Measurements from ENCODE around the gene TEX10. TPM values are rescaled to one million over a fixed set of nuclear protein-coding genes. Genes with fewer than 3 reads are reported as not detected.

Gene TEX10
- total RNA-seq, 1 experiment from 2014 or later, result 15.4 TPM

DNA sequence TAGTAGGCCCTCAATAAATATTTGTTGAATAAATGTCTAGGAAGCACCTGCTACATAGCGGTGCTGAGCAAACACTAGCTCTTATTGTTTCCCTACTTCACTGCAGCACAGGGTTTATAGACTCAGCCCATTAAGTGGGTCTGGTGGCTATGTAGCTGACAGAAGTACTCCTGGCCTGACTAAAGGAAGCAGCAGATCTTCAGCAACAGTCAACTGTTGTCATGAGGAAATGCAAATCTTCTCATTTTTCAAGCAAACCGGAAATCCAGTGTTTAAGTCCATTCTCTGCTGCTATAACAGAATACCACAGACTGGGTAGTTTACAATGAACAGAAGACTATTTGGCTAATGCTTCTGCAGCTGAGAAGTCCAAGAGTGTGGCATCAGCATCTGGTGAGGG, 2.8 kb upstream of the TEX10 start:
- Histone ChIP-seq H3K9me3 (ENCODE audit: control insufficient read depth, insufficient read depth, low read depth, low read length) (no peaks in the 10 kb centered on the region; the same call in 1 of the 2 replicates), H3K36me3 (ENCODE audit: control insufficient read depth, insufficient read depth, low read length) (peaks cover 6% of the 10 kb centered on the region; the same call in 1 of the 2 replicates), H3K27me3 (ENCODE audit: control insufficient read depth, insufficient read depth, low read length) (no peaks in the 10 kb centered on the region), H3K27ac (ENCODE audit: low read length) (no peak overlapping the region), H3K4me3 (ENCODE audit: low read depth in 2 of 2, low read length in 2 of 2) (no peak overlapping the region), H3K4me1 (ENCODE audit: control insufficient read depth, insufficient read depth, low read length) (peaks cover 5% of the 10 kb centered on the region)
- in situ Hi-C loops (cut with HindIII; ENCODE audit: low pct_unique_long_range_greater_than_20kb, low sequenced_read_pairs), result no loop called here
- TF ChIP-seq SIN3A (IDR thresholded peaks at IDR 0.05; ENCODE audit: borderline replicate concordance, insufficient read depth, low read depth, low read length) (no peak), POLR2AphosphoS5 (IDR thresholded peaks at IDR 0.05; ENCODE audit: low read depth, low read length) (no peak), REST (IDR thresholded peaks at IDR 0.05; ENCODE audit: insufficient read depth in 1 of 2, low read depth in 2 of 2, low read length in 1 of 2) (no peak), TCF7L2 (IDR thresholded peaks at IDR 0.05; ENCODE audit: low read depth, low read length) (no peak), CTCF (IDR thresholded peaks at IDR 0.05) (no peak)
- ATAC-seq (no peak), DNase-seq (ENCODE audit: low read depth, low spot score) (no peak)
- intact Hi-C loops (cut with micrococcal nuclease; ENCODE audit: unreplicated experiment), result no loop called here
- ChIA-PET CTCF (no interaction called here), POLR2A (no interaction called here)
- BruUV-seq (replicated peaks), result no TSS peak

GRCh38 chr9:100354121-100354800, 1.5 kb upstream of the TEX10 start:
- Histone ChIP-seq H3K27me3 (ENCODE audit: control insufficient read depth, insufficient read depth, low read length) (no peaks in the 10 kb centered on the region), H3K36me3 (ENCODE audit: control insufficient read depth, insufficient read depth, low read length) (peaks cover 6% of the 10 kb centered on the region; the same call in 1 of the 2 replicates), H3K9me3 (ENCODE audit: control insufficient read depth, insufficient read depth, low read depth, low read length) (no peaks in the 10 kb centered on the region; the same call in 1 of the 2 replicates), H3K27ac (ENCODE audit: low read length) (no peak overlapping the region; the same call in 1 of the 2 replicates), H3K4me1 (ENCODE audit: control insufficient read depth, insufficient read depth, low read length) (peaks cover 17% of the 10 kb centered on the region), H3K4me3 (ENCODE audit: low read depth in 2 of 2, low read length in 2 of 2) (no peak overlapping the region)
- DNase-seq (ENCODE audit: low read depth, low spot score), result no peak
- intact Hi-C loops (cut with micrococcal nuclease; ENCODE audit: unreplicated experiment), result loop anchor here (5.0 kb wide), 1 partner anchor 73 kb away; the partner anchor contains the start of gene MSANTD3
- ChIA-PET POLR2A (no interaction called here), CTCF (interaction anchor here (0.6 kb wide), 1 partner anchor 189 kb away, joined by 3 read pairs; no protein-coding TSS in a partner anchor)
- no peak for ATAC-seq
- in situ Hi-C loops (cut with HindIII; ENCODE audit: low pct_unique_long_range_greater_than_20kb, low sequenced_read_pairs), result no loop called here
- no TSS peak for BruUV-seq (replicated peaks)
- no peak for TF ChIP-seq REST (IDR thresholded peaks at IDR 0.05; ENCODE audit: insufficient read depth in 1 of 2, low read depth in 2 of 2, low read length in 1 of 2)
- no peak for TF ChIP-seq POLR2AphosphoS5 (IDR thresholded peaks at IDR 0.05; ENCODE audit: low read depth, low read length)
- TF ChIP-seq CTCF (IDR thresholded peaks at IDR 0.05), result no peak
- TF ChIP-seq SIN3A (IDR thresholded peaks at IDR 0.05; ENCODE audit: borderline replicate concordance, insufficient read depth, low read depth, low read length), result no peak
- TF ChIP-seq TCF7L2 (IDR thresholded peaks at IDR 0.05; ENCODE audit: low read depth, low read length), result no peak

Data from Panc1 (cell line).